OCI-LY1 (cell line): ENCODE data around the gene OLFML3.

Experiments used
- H2AFZ ChIP-seq: fragments of 200-600 bp; sonication (generic), shearing (Covaris generic); 2 replicates; pipeline ENCODE4 v1.6.0; 2014; ENCODE audit warnings: antibody characterized with exemption, mild to moderate bottlenecking, low read length
- H3F3A ChIP-seq: fragments of 200-600 bp; sonication (generic), shearing (Covaris generic); 2 replicates; pipeline ENCODE4 v1.6.0; 2014; ENCODE audit warnings: mild to moderate bottlenecking, antibody characterized with exemption, low read length, moderate library complexity; ENCODE audit not compliant: insufficient read depth
- H3K27ac ChIP-seq: fragments of 200-600 bp; sonication (generic); 2 replicates; pipeline ENCODE4 v1.5.1; 2014; ENCODE audit warnings: low read length, mixed run types, mild to moderate bottlenecking, low read depth; ENCODE audit not compliant: poor library complexity, severe bottlenecking
- H3K27me3 ChIP-seq: fragments of 200-600 bp; sonication (generic); 2 replicates; pipeline ENCODE4 v1.6.0; 2014; ENCODE audit warnings: antibody characterized with exemption, mild to moderate bottlenecking, low read length, moderate library complexity; ENCODE audit not compliant: insufficient read depth
- H3K36me3 ChIP-seq: fragments of 200-600 bp; sonication (generic); 2 replicates; pipeline ENCODE4 v1.6.1; 2014; ENCODE audit warnings: mild to moderate bottlenecking, antibody characterized with exemption, low read length, moderate library complexity, mixed read lengths; ENCODE audit not compliant: insufficient read depth
- H3K4me1 ChIP-seq: fragments of 200-600 bp; sonication (generic); 2 replicates; pipeline ENCODE4 v1.5.1; 2014; ENCODE audit warnings: mild to moderate bottlenecking, low read length, moderate library complexity; ENCODE audit not compliant: insufficient read depth, severe bottlenecking
- H3K4me2 ChIP-seq: fragments of 200-600 bp; sonication (generic), shearing (Covaris generic); 2 replicates; pipeline ENCODE4 v1.6.1; 2014; ENCODE audit warnings: low read length
- H3K4me3 ChIP-seq: fragments of 200-600 bp; sonication (generic); 2 replicates; pipeline ENCODE4 v1.5.1; 2014; ENCODE audit warnings: low read length, low read depth, mild to moderate bottlenecking, mixed read lengths; ENCODE audit not compliant: poor library complexity, severe bottlenecking
- H3K79me2 ChIP-seq: fragments of 200-600 bp; shearing (Covaris generic); 2 replicates; pipeline ENCODE4 v1.6.1; 2016; ENCODE audit warnings: mixed run types, low read length, mixed read lengths; ENCODE audit not compliant: insufficient read depth
- H3K9ac ChIP-seq: fragments of 200-600 bp; sonication (generic), shearing (Covaris generic); 2 replicates; pipeline ENCODE4 v1.6.1; 2014; ENCODE audit warnings: mild to moderate bottlenecking, low read length, mixed read lengths
- H3K9me2 ChIP-seq: fragments of 200-600 bp; sonication (generic), shearing (Covaris generic); 2 replicates; pipeline ENCODE4 v1.6.1; 2014; ENCODE audit warnings: low read depth, mild to moderate bottlenecking, low read length, mixed read lengths
- H3K9me3 ChIP-seq: fragments of 200-600 bp; shearing (Covaris generic); 2 replicates; pipeline ENCODE4 v1.6.1; 2014; ENCODE audit warnings: low read length, mixed read lengths
- H4K20me1 ChIP-seq: fragments of 200-600 bp; sonication (generic), shearing (Covaris generic); 2 replicates; pipeline ENCODE4 v1.6.0; 2016; ENCODE audit warnings: mild to moderate bottlenecking, low read length; ENCODE audit not compliant: insufficient read depth
- CTCF ChIP-seq: fragments of 200-600 bp; sonication (generic), shearing (Covaris generic); IDR thresholded peaks from 2 replicates; pipeline ENCODE4 v1.5.1; 2017; ENCODE audit warnings: mild to moderate bottlenecking, antibody characterized with exemption, low read length, moderate library complexity, mixed read lengths
- EZH2 ChIP-seq: fragments of 200-600 bp; sonication (generic), shearing (Covaris generic); IDR thresholded peaks from 2 replicates; pipeline ENCODE4 v1.8.0; 2017; ENCODE audit warnings: borderline replicate concordance, mixed run types, mild to moderate bottlenecking, antibody characterized with exemption, low read length, moderate library complexity, mixed read lengths

OLFML3 gene

GRCh38 chr1:113991467-113991997, 12.3 kb downstream of the OLFML3 start:
- H3K9me2 ChIP-seq, result no peaks in the 10 kb centered on the region
- H4K20me1 ChIP-seq, result no peaks in the 10 kb centered on the region
- no peaks in the 10 kb centered on the region for H3K4me1 ChIP-seq
- H2AFZ ChIP-seq, result no peak overlapping the region
- peaks cover 5% of the 10 kb centered on the region; the same call in 1 of the 2 replicates for H3K9me3 ChIP-seq
- no peaks in the 10 kb centered on the region; the same call in 1 of the 2 replicates for H3K27me3 ChIP-seq
- TF ChIP-seq EZH2, result no peak
- no peak for TF ChIP-seq CTCF
- H3K36me3 ChIP-seq, result no peaks in the 10 kb centered on the region
- H3F3A ChIP-seq, result no peaks in the 10 kb centered on the region
- H3K9ac ChIP-seq, result no peak overlapping the region
- no peaks in the 10 kb centered on the region for H3K79me2 ChIP-seq
- H3K4me2 ChIP-seq, result no peak overlapping the region
- no peak overlapping the region for H3K27ac ChIP-seq
- no peak overlapping the region for H3K4me3 ChIP-seq

DNA sequence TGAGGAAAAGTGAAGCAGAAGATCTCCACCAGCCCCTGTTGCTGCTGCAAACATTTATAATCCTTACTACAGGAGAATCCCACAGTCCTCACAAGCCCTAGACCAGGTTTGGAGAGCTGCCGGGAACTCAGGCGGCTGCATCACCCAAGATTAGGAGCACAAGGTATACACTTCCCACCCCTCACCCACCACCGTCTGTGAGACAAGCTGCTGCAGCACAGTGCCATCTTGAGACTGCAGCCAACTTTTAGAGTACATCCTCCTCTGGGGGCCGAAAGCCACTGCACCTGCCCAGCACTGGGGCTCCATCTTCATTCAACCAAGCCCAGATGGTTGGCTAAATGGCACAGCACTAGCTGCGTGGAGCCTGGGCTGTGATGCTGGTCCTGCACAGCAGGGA, 13.8 kb downstream of the OLFML3 start:
- Histone ChIP-seq H3F3A (no peaks in the 10 kb centered on the region), H3K4me2 (no peak overlapping the region), H4K20me1 (no peaks in the 10 kb centered on the region), H3K4me3 (no peak overlapping the region), H3K27me3 (no peaks in the 10 kb centered on the region; the same call in 1 of the 2 replicates), H2AFZ (no peak overlapping the region), H3K36me3 (no peaks in the 10 kb centered on the region), H3K9me3 (peaks cover 5% of the 10 kb centered on the region; the same call in 1 of the 2 replicates), H3K79me2 (no peaks in the 10 kb centered on the region), H3K27ac (no peak overlapping the region), H3K9ac (no peak overlapping the region), H3K9me2 (no peaks in the 10 kb centered on the region), H3K4me1 (no peaks in the 10 kb centered on the region)
- TF ChIP-seq EZH2 (no peak), CTCF (no peak)

GRCh38 chr1:113993766-113994165, 14.5 kb downstream of the OLFML3 start:
- Histone ChIP-seq H2AFZ (no peak overlapping the region), H3K9me2 (no peaks in the 10 kb centered on the region), H3K27ac (no peak overlapping the region), H3F3A (no peaks in the 10 kb centered on the region), H4K20me1 (no peaks in the 10 kb centered on the region), H3K27me3 (no peaks in the 10 kb centered on the region; the same call in 1 of the 2 replicates), H3K4me1 (no peaks in the 10 kb centered on the region), H3K79me2 (no peaks in the 10 kb centered on the region), H3K4me2 (no peak overlapping the region), H3K36me3 (no peaks in the 10 kb centered on the region), H3K9ac (no peak overlapping the region), H3K9me3 (peaks cover 5% of the 10 kb centered on the region; the same call in 1 of the 2 replicates), H3K4me3 (no peak overlapping the region)
- TF ChIP-seq EZH2, result no peak
- TF ChIP-seq CTCF, result no peak
